Pons (tissue), 1 donor: ENCODE data around the gene MACO1.
"Not testable (repeated sequence)": the region's sequence is repeated elsewhere in the genome, so short reads cannot be mapped to it uniquely, and the experiment has no call there.

Experiments
- DNase-seq: peaks from one replicate; pipeline ENCODE4 v3.0.0-alpha.2; 2016; ENCODE audit warnings: low spot score

Gene MACO1

DNA sequence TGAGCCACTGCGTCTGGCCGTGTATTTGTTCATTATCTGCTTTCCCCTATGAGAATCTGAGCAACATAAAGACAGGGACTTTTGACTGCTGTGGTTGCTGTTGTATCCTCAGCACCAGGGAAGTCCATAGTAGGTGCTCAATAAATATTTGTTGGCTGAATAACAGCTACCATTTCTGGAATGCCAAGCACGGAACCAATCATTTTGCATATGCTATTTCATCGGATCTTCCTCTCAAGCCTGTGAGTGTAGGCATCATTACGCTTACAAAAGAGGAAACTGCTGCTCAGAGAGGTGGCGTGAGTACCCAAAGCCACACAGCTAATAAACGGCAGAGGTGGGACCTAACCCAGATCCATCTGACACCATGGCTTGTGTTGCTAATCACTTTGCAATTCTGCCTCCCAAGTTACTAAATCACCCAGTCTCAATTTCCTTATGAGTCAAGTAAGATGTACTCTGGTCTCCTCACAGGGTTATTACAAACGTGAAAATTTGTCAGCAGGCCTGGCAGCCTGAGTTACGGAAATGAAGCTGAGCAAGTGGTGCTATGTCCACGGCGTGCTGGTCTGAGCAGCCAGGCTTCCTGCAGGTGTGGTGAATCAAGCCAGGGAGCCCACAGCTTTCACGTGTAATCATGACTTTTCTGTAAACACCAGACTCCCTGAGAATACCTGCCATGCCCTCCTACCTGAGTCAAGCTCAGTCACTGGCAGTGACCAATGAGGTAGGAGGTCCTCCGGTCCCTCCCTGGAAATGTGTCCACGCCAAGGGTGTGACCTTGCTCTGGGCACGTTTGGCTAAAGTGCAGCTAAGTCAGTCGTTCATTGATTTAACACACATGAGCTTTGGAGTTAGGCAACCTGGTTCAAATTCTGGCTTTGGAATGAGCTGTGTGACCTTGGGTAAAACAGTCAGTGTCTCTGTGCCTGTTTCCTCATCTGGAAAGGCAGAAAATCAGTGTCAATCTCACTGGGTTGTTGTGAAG, 5.3 kb upstream of the MACO1 start:
- no peak for DNase-seq

- DNase-seq = no peak
Observed at GRCh38 chr1:25427696-25428095, 3.0 kb upstream of the MACO1 start.

- DNase-seq = no peak
Observed at GRCh38 chr1:25428475-25429166, 2.1 kb upstream of the MACO1 start.

GRCh38 chr1:25430967-25431881, 527 bp downstream of the MACO1 start:
- DNase-seq = no peak

DNA sequence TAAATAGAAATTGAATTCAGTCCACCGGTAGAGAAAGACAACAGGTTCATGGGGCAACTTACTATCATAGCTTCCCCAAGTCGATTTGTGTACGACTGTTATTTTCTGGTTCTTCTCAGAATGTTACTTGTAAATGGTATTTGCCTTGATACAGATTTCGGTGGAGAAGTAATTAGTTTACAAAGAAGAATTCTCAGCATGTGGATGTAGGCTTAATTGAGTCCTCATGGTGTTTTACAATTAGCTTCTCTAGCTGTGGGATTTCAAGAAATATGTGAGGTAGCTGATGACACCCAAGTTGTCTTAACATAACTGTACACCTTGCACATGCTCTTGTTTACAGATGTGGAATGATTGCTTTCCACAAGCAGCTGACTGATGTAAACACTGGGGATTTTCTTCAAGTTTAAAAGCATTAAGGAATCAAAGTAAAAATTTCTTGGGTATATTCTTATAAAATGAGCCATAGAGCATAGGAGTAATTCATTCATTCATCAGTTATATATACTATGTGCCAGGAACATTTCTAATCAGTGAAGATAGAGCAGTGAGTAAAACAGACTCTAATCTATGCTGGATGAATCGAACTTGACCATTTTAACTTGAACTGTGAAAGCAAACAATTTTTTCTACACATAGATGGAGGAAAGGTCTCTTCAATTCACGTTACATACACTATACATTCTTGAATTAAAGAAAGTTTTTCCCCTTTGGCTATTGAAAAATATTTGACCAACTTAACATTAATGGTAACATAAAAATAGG, 1.4 kb downstream of the MACO1 start:
- peak; percentile 50 for DNase-seq

- DNase-seq = peak; percentile 12
Observed at GRCh38 chr1:25432749-25433388, 2.2 kb downstream of the MACO1 start.

GRCh38 chr1:25433389-25434186, 2.9 kb downstream of the MACO1 start:
- peak; percentile 57 for DNase-seq

GRCh38 chr1:25435397-25436108, 4.9 kb downstream of the MACO1 start:
- DNase-seq = peak; percentile 11

DNA sequence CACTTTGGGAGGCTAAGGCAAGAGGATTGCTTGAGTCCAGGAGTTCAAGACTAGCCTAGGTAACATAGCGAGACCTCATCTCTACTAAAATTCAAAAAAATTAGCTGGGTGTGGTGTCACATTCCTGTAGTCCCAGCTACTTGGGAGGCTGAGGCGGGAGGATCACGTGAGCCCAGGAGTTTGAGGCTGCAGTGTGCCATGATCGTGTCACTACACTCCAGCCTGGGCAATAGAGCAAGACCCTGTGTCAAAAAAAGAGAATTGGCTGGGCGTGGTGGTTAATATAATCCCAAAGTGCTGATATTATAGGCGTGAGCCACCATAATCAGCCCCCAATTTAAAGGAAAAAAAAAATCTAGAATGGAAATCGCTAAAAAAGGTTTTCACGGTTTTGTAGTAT, 7.0 kb downstream of the MACO1 start:
- DNase-seq = no peak

- DNase-seq = no peak
Observed at GRCh38 chr1:25439287-25439686, 8.6 kb downstream of the MACO1 start.

DNA sequence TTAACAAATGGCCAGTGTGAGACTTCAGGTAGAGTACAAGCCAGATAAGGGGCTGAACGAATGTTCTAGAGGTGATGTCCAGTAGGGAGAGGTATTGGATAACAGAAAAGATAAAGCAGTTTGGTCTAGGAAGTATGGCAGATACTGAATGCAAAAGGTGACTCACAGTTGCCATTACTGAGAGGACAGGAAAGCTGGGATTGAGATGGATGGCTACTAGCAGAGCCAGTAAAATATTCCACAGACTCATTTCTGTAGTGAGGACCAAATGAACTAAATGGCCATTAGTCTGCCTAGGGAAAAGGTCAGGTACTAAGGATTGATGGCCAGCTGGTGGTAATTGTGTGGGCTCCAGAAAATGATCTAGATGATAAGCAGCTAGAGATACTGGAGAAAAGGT, 11.5 kb downstream of the MACO1 start:
- DNase-seq = no peak

GRCh38 chr1:25443030-25443699, 12.5 kb downstream of the MACO1 start:
- DNase-seq = no peak

- not testable (repeated sequence) for DNase-seq
Observed at GRCh38 chr1:25444604-25445003, 13.9 kb downstream of the MACO1 start.

GRCh38 chr1:25445993-25446538, 15.4 kb downstream of the MACO1 start:
- no peak for DNase-seq

- DNase-seq = no peak
Observed at GRCh38 chr1:25447547-25447946, 16.9 kb downstream of the MACO1 start.

DNA sequence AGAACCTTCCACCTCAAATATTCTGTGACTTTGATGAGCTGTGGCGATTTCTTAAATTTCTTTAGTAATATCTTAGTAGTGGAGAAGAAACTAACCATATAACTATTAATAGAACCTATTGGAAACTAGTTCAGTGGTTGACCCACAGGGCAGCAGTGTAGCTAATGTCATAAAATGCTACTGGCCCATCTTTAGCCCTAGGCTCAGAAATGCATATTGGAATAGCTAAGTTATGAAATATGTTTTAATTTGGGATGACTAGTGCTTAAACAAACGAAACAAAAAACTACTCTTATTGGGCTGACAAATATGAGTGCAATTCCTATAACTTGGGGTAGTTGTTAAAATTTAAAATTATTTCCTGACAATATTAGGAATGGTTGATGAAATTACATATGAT, 20.2 kb downstream of the MACO1 start:
- DNase-seq = no peak

GRCh38 chr1:25451908-25452307, 21.2 kb downstream of the MACO1 start:
- DNase-seq = no peak

DNA sequence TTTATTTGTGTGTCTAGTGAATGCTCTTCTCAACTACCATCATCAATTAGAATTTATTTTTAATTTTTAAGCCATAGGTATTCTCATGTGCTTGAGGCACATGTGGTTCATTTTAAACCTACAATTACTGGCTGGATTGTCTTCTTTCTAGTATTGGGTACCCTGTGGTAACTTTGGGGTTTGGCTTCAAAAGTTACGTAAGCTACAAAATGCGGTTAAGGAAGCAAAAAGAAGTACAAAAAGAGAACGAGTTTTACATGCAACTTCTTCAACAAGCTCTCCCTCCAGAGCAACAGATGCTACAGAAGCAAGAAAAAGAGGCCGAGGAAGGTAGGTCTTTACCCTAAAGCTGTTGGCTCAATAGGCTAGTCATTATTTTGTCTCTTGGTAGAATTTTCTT, 25.8 kb downstream of the MACO1 start:
- DNase-seq = no peak
